SK-N-SH (cell line): ENCODE measurements around the gene SH2D3A. TPM values are rescaled to one million over a fixed set of nuclear protein-coding genes. Genes with fewer than 3 reads are reported as not detected.

ENCODE experiments used
- CTCF ChIA-PET: fragments of 300-600, 350-600 bp; formaldehyde crosslinking; extraction: SDS; loops from one replicate; lab custom pipeline; 2021; lab: Yijun Ruan, JAX
- POLR2A ChIA-PET: fragments of 350-600 bp; sonication (Branson Sonifier 250); formaldehyde crosslinking; extraction: SDS; loops from one replicate; lab custom pipeline; 2020; ENCODE audit warnings: antibody characterized with exemption, inconsistent platforms; lab: Yijun Ruan, JAX
- DNase-seq: peaks from one replicate; pipeline ENCODE4 v3.0.0; 2012
- H2AFZ ChIP-seq: fragments of 200-600 bp; sonication (generic); 2 replicates; pipeline ENCODE4 v1.8.1; 2016; ENCODE audit warnings: antibody characterized with exemption, mild to moderate bottlenecking, low read depth
- H3F3A ChIP-seq: fragments of 200-600 bp; sonication (generic); replicated peaks from 2 replicates; pipeline ENCODE3; 2016; ENCODE audit warnings: antibody characterized with exemption, mild to moderate bottlenecking; ENCODE audit not compliant: insufficient read depth
- H3K27ac ChIP-seq, 2 experiments: fragments of 200-500 bp in 1 of 2; fragments of 200-600 bp in 1 of 2; sonication (Bioruptor generic) in 1 of 2; sonication (generic), shearing (Covaris generic) in 1 of 2; 2 replicates each; pipeline versions ENCODE4 v1.5.1 to v1.6.1; 2014 to 2016; ENCODE audit warnings: low read depth in 2 of 2, inconsistent platforms in 1 of 2, low read length in 1 of 2, mild to moderate bottlenecking in 1 of 2, mixed read lengths in 1 of 2
- H3K27me3 ChIP-seq: fragments of 200-600 bp; sonication (generic), shearing (Covaris generic); 2 replicates; pipeline ENCODE4 v1.6.1; 2016; ENCODE audit warnings: mixed run types; ENCODE audit not compliant: insufficient read depth
- H3K36me3 ChIP-seq, 2 experiments: fragments of 200-500 bp in 1 of 2; fragments of 200-600 bp in 1 of 2; sonication (Bioruptor generic) in 1 of 2; sonication (generic) in 1 of 2; replicated peaks in 1 of 2; 2 replicates each; pipeline versions ENCODE3 to v1.5.1; 2014 to 2016; ENCODE audit warnings: low read length in 1 of 2, mild to moderate bottlenecking in 1 of 2; ENCODE audit not compliant: insufficient read depth in 2 of 2, control insufficient read depth in 1 of 2
- H3K4me1 ChIP-seq, 2 experiments: fragments of 200-500 bp in 1 of 2; fragments of 200-600 bp in 1 of 2; sonication (Bioruptor generic) in 1 of 2; sonication (generic), shearing (Covaris generic) in 1 of 2; 2 replicates each; pipeline versions ENCODE4 v1.5.1 to v1.6.1; 2014 to 2016; ENCODE audit warnings: low read depth in 1 of 2, low read length in 1 of 2, mixed run types in 1 of 2; ENCODE audit not compliant: insufficient read depth in 2 of 2, control insufficient read depth in 1 of 2
- H3K4me2 ChIP-seq: fragments of 200-600 bp; sonication (generic), shearing (Covaris generic); 2 replicates; pipeline ENCODE4 v1.6.1; 2017; ENCODE audit warnings: mixed run types
- H3K4me3 ChIP-seq, 2 experiments: fragments of 200-500 bp in 1 of 2; fragments of 200-600 bp in 1 of 2; sonication (Bioruptor generic) in 1 of 2; sonication (generic), shearing (Covaris generic) in 1 of 2; 2 replicates each; pipeline versions ENCODE4 v1.5.1 to v1.8.1; 2014 to 2016; ENCODE audit warnings: low read depth in 2 of 2, inconsistent platforms in 1 of 2, low read length in 1 of 2, mild to moderate bottlenecking in 1 of 2, mixed read lengths in 1 of 2, moderate library complexity in 1 of 2
- H3K79me2 ChIP-seq: fragments of 200-600 bp; sonication (generic); 2 replicates; pipeline ENCODE4 v1.8.1; 2017; ENCODE audit warnings: mild to moderate bottlenecking; ENCODE audit not compliant: insufficient read depth
- H3K9ac ChIP-seq: fragments of 200-600 bp; sonication (generic); 2 replicates; pipeline ENCODE4 v1.6.1; 2017; ENCODE audit warnings: mixed run types
- H3K9me2 ChIP-seq: fragments of 200-600 bp; sonication (generic); 2 replicates; pipeline ENCODE4 v1.6.1; 2017; ENCODE audit warnings: mixed run types
- H3K9me3 ChIP-seq: fragments of 200-600 bp; sonication (generic); 2 replicates; pipeline ENCODE4 v1.6.1; 2017; ENCODE audit warnings: mixed run types, mild to moderate bottlenecking, moderate library complexity
- H4K20me1 ChIP-seq: fragments of 200-600 bp; sonication (generic); 2 replicates; pipeline ENCODE4 v1.6.1; 2017; ENCODE audit warnings: mild to moderate bottlenecking, mixed run types; ENCODE audit not compliant: insufficient read depth
- CHD2 ChIP-seq: fragments of 150-350 bp; IDR thresholded peaks from 2 replicates; pipeline ENCODE4 v1.6.1; 2018; ENCODE audit warnings: low read length; ENCODE audit not compliant: partially characterized antibody
- ELF1 ChIP-seq: IDR thresholded peaks from 2 replicates; pipeline ENCODE4 v1.4.0; 2012
- FOXJ3 ChIP-seq: sonication (generic); formaldehyde crosslinking; IDR thresholded peaks from 2 replicates; pipeline ENCODE4 v1.5.1; 2020; ENCODE audit warnings: mild to moderate bottlenecking, missing genetic modification reagents
- GABPA ChIP-seq: IDR thresholded peaks from 2 replicates; pipeline ENCODE4 v1.4.0; 2012; ENCODE audit warnings: low read depth, mild to moderate bottlenecking
- GATA2 ChIP-seq: sonication (generic); formaldehyde crosslinking; IDR thresholded peaks from 2 replicates; pipeline ENCODE4 v1.5.0; 2020; ENCODE audit warnings: mild to moderate bottlenecking, missing genetic modification reagents
- MEF2A ChIP-seq: IDR thresholded peaks from 2 replicates; pipeline ENCODE4 v1.4.0; 2012; ENCODE audit warnings: low read depth, borderline replicate concordance
- MXI1 ChIP-seq: IDR thresholded peaks from 2 replicates; pipeline ENCODE4 v1.6.1; 2012; ENCODE audit warnings: mild to moderate bottlenecking, low read depth, low read length, improper control_type of control experiment
- NFIC ChIP-seq: IDR thresholded peaks from 2 replicates; pipeline ENCODE4 v1.4.0; 2012; ENCODE audit warnings: borderline replicate concordance
- NRF1 ChIP-seq: IDR thresholded peaks from 2 replicates; pipeline ENCODE4 v1.6.1; 2012; ENCODE audit warnings: low read depth, mild to moderate bottlenecking, low read length
- POLR2AphosphoS5 ChIP-seq: IDR thresholded peaks from 2 replicates; pipeline ENCODE4 v1.6.1; 2012; ENCODE audit warnings: low read depth, low read length
- RAD21 ChIP-seq: IDR thresholded peaks from 2 replicates; pipeline ENCODE4 v1.6.1; 2012; ENCODE audit warnings: mild to moderate bottlenecking, low read length
- REST ChIP-seq: IDR thresholded peaks from 2 replicates; pipeline ENCODE4 v1.6.1; 2012; ENCODE audit warnings: mild to moderate bottlenecking, low read depth, low read length, moderate library complexity
- RFX5 ChIP-seq: IDR thresholded peaks from 2 replicates; pipeline ENCODE4 v1.6.1; 2012; ENCODE audit warnings: mild to moderate bottlenecking, improper control_type of control experiment, low read length
- RXRA ChIP-seq: IDR thresholded peaks from 2 replicates; pipeline ENCODE4 v1.4.0; 2012; ENCODE audit warnings: low read depth, mild to moderate bottlenecking, borderline replicate concordance
- SMC3 ChIP-seq: IDR thresholded peaks from 2 replicates; pipeline ENCODE4 v1.6.1; 2012; ENCODE audit warnings: low read depth, low read length, improper control_type of control experiment
- TAF1 ChIP-seq: IDR thresholded peaks from 2 replicates; pipeline ENCODE4 v1.6.1; 2012; ENCODE audit warnings: low read depth, mild to moderate bottlenecking, low read length, moderate library complexity, borderline replicate concordance
- USF1 ChIP-seq: IDR thresholded peaks from 2 replicates; pipeline ENCODE4 v1.4.0; 2012; ENCODE audit warnings: low read depth, borderline replicate concordance
- YY1 ChIP-seq: IDR thresholded peaks from 2 replicates; pipeline ENCODE4 v1.4.0; 2012; ENCODE audit warnings: low read depth, mild to moderate bottlenecking
- ZBTB33 ChIP-seq: IDR thresholded peaks from 2 replicates; pipeline ENCODE4 v1.4.0; 2012; ENCODE audit warnings: low read depth, borderline replicate concordance
- WGBS: methylation state at CpG from one replicate; pipeline ENCODE4 v1.1.6; 2017; ENCODE audit warnings: low lambda C conversion rate; 5-methylcytosine and 5-hydroxymethylcytosine counted together
- polyA plus RNA-seq, 3 experiments: library from polyadenylated mRNA; depleted of rRNA; stranded (reverse); fragments of >200 nt; gene quantifications; 2 replicates each; pipeline ENCODE4 v1.2.3, GENCODE V29; 2012
- TF ChIP-seq, protein P1 (sequence below): IDR thresholded peaks from 2 replicates; pipeline ENCODE4; 2012

The SH2D3A gene
- polyA plus RNA-seq, 1 of the 3 experiments (the other 2 are of a cell fraction), result 0.35 TPM

GRCh38 chr19:6720369-6721137 lies 46.7 kb downstream of the SH2D3A start, which contains the start of gene C3 (continued):
- TF ChIP-seq ZBTB33 (no peak), YY1 (no peak), GABPA (no peak), GATA2 (CRISPR knock-in tag) (no peak), RXRA (no peak), ELF1 (no peak), MXI1 (no peak), CHD2 (no peak), POLR2AphosphoS5 (no peak), MEF2A (no peak)
- TF ChIP-seq, protein P1, sequence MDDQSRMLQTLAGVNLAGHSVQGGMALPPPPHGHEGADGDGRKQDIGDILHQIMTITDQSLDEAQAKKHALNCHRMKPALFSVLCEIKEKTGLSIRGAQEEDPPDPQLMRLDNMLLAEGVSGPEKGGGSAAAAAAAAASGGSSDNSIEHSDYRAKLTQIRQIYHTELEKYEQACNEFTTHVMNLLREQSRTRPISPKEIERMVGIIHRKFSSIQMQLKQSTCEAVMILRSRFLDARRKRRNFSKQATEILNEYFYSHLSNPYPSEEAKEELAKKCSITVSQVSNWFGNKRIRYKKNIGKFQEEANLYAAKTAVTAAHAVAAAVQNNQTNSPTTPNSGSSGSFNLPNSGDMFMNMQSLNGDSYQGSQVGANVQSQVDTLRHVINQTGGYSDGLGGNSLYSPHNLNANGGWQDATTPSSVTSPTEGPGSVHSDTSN, result no peak
- TF ChIP-seq, all 33 proteins: peak for 0

DNA sequence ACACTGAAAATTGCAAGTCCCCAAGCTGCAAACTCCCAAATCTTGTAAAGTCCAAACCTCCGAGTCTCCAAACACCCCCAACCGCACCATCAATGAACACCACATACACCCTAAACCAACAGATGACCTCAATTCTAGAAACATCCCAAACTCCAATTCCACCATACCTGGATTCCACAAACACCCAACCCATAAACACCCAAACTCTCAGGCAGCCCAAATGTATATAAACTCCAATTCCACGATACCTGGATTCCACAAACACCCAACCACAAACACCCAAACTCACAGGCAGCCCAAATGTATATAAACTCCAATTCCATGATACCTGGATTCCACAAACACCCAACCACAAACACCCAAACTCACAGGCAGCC lies 47.3 kb downstream of the SH2D3A start:
- no peak for DNase-seq
- H4K20me1 ChIP-seq, result no peaks in the 10 kb centered on the region
- no peaks in the 10 kb centered on the region for H3K9me2 ChIP-seq
- H3K9ac ChIP-seq, result no peak overlapping the region
- peaks cover 6% of the 10 kb centered on the region for H3F3A ChIP-seq
- H2AFZ ChIP-seq, result no peak overlapping the region
- H3K36me3 ChIP-seq, result no peaks in the 10 kb centered on the region
- no peak overlapping the region for H3K27ac ChIP-seq
- no peak overlapping the region for H3K4me2 ChIP-seq
- no peak for TF ChIP-seq TAF1
- no peak for TF ChIP-seq GABPA
- no peak for TF ChIP-seq NFIC
- TF ChIP-seq REST, result no peak
- no peak for TF ChIP-seq GATA2 (CRISPR knock-in tag)
- no peak for TF ChIP-seq NRF1
- no peak for TF ChIP-seq RXRA
- TF ChIP-seq USF1, result no peak
- no peak for TF ChIP-seq RFX5
- TF ChIP-seq FOXJ3, result no peak
- TF ChIP-seq RAD21, result no peak
- no peak for TF ChIP-seq SMC3
- TF ChIP-seq ELF1, result no peak
- no peak overlapping the region for H3K4me3 ChIP-seq
- CTCF ChIA-PET, result interaction anchor here (1.0 kb wide), 1 partner anchor 125 kb away, joined by 4 read pairs; no protein-coding TSS in a partner anchor
- peaks cover 21% of the 10 kb centered on the region for H3K27me3 ChIP-seq
- no peaks in the 10 kb centered on the region for H3K79me2 ChIP-seq
- WGBS, result 63% methylated on average over 3 of the region's 3 CpGs
- POLR2A ChIA-PET, result no interaction called here
- H3K9me3 ChIP-seq, result no peaks in the 10 kb centered on the region
- H3K4me1 ChIP-seq, result no peaks in the 10 kb centered on the region
